MM.1S (cell line): ENCODE data around the gene ADAM23.

ENCODE experiments used
- DNase-seq: peaks from one replicate; pipeline ENCODE4 v3.0.0-alpha.2; 2015
- H2AFZ ChIP-seq: fragments of 300-600 bp; sonication (generic); 2 replicates; pipeline ENCODE4 v1.6.0; 2016; ENCODE audit warnings: antibody characterized with exemption, low read length
- H3F3A ChIP-seq: fragments of 300-600 bp; sonication (generic); 2 replicates; pipeline ENCODE4 v1.6.1; 2016; ENCODE audit warnings: mild to moderate bottlenecking, antibody characterized with exemption, low read length, moderate library complexity, mixed read lengths; ENCODE audit not compliant: insufficient read depth
- H3K27ac ChIP-seq: fragments of 300-600 bp; sonication (generic); 2 replicates; pipeline ENCODE4 v1.5.1; 2016; ENCODE audit warnings: mild to moderate bottlenecking, low read length
- H3K27me3 ChIP-seq: fragments of 300-600 bp; sonication (generic); replicated peaks from 2 replicates; pipeline ENCODE4 v1.6.0; 2016; ENCODE audit warnings: low read length; ENCODE audit not compliant: insufficient read depth
- H3K36me3 ChIP-seq: fragments of 300-600 bp; sonication (generic); replicated peaks from 2 replicates; pipeline ENCODE4 v1.6.1; 2016; ENCODE audit warnings: mild to moderate bottlenecking, low read length, mixed read lengths; ENCODE audit not compliant: insufficient read depth
- H3K4me1 ChIP-seq: fragments of 300-600 bp; sonication (generic); 2 replicates; pipeline ENCODE4 v1.6.1; 2016; ENCODE audit warnings: low read length, mixed read lengths
- H3K4me2 ChIP-seq: fragments of 300-600 bp; sonication (generic); 2 replicates; pipeline ENCODE4 v1.6.0; 2016; ENCODE audit warnings: low read depth, low read length
- H3K4me3 ChIP-seq: fragments of 300-600 bp; sonication (generic); 2 replicates; pipeline ENCODE4 v1.5.1; 2016; ENCODE audit warnings: low read length, mixed read lengths
- H3K79me2 ChIP-seq: fragments of 300-600 bp; sonication (generic); 2 replicates; pipeline ENCODE4 v1.6.1; 2016; ENCODE audit warnings: mixed run types, low read length, mixed read lengths
- H3K9ac ChIP-seq: fragments of 300-600 bp; sonication (generic); 2 replicates; pipeline ENCODE4 v1.6.1; 2016; ENCODE audit warnings: low read length, mixed read lengths
- H3K9me2 ChIP-seq: fragments of 300-600 bp; sonication (generic); replicated peaks from 2 replicates; pipeline ENCODE4 v1.6.1; 2016; ENCODE audit warnings: mild to moderate bottlenecking, low read length, mixed read lengths; ENCODE audit not compliant: insufficient read depth
- H3K9me3 ChIP-seq: fragments of 300-600 bp; sonication (generic); replicated peaks from 2 replicates; pipeline ENCODE4 v1.6.1; 2016; ENCODE audit warnings: mild to moderate bottlenecking, low read length, mixed read lengths; ENCODE audit not compliant: insufficient read depth
- H4K20me1 ChIP-seq: fragments of 300-600 bp; sonication (generic); 2 replicates; pipeline ENCODE4 v1.6.1; 2016; ENCODE audit warnings: mild to moderate bottlenecking, low read length, moderate library complexity, mixed read lengths; ENCODE audit not compliant: insufficient read depth
- CTCF ChIP-seq: fragments of 300-600 bp; sonication (generic); IDR thresholded peaks from 2 replicates; pipeline ENCODE4 v1.5.1; 2016; ENCODE audit warnings: antibody characterized with exemption, low read length, mixed read lengths
- EZH2 ChIP-seq: fragments of 300-600 bp; sonication (generic); optimal IDR thresholded peaks from 2 replicates; pipeline ENCODE3; 2017; ENCODE audit warnings: low read depth, mild to moderate bottlenecking, antibody characterized with exemption, low read length, mixed read lengths
- EZH2phosphoT487 ChIP-seq: fragments of 300-600 bp; sonication (generic); IDR thresholded peaks from 2 replicates; pipeline ENCODE4 v1.6.1; 2018; ENCODE audit warnings: antibody characterized with exemption, low read length

Gene ADAM23

GRCh38 chr2:206424134-206424533, 19.2 kb upstream of the ADAM23 start:
- H3K4me1 ChIP-seq = no peaks in the 10 kb centered on the region
- no peak overlapping the region for H3K9ac ChIP-seq
- H3K9me2 ChIP-seq = no peaks in the 10 kb centered on the region
- no peak overlapping the region for H2AFZ ChIP-seq
- no peak for DNase-seq
- no peaks in the 10 kb centered on the region for H3K79me2 ChIP-seq
- no peak overlapping the region for H3K27ac ChIP-seq
- no peaks in the 10 kb centered on the region for H3K27me3 ChIP-seq
- H4K20me1 ChIP-seq = no peaks in the 10 kb centered on the region
- no peaks in the 10 kb centered on the region for H3K36me3 ChIP-seq
- TF ChIP-seq CTCF = no peak
- H3K4me2 ChIP-seq = no peak overlapping the region
- H3K9me3 ChIP-seq = no peaks in the 10 kb centered on the region
- H3K4me3 ChIP-seq = no peak overlapping the region
- no peaks in the 10 kb centered on the region for H3F3A ChIP-seq

DNA sequence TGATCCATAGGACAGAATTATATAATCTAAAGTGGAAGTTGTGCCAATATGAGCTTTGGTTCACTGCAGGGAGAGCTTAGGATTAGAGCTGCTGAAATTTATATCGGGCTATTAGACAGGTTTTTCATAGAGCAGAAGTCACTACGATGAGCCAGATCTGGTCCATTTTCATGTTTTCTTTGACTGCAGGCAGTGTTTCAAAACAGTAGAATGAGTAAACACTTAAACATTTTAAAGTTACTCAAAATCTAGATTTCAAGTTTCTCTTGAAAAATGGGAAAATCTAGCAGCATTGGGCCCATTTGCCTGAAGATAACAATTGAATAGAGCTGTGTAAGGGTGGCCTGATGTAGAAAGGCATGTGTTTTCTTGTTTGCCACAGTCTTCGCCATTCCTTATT, 14.5 kb upstream of the ADAM23 start:
- Histone ChIP-seq H3K4me2 (no peak overlapping the region), H2AFZ (no peak overlapping the region), H3K9ac (no peak overlapping the region), H3F3A (no peaks in the 10 kb centered on the region), H3K27me3 (no peaks in the 10 kb centered on the region), H3K9me3 (no peaks in the 10 kb centered on the region), H3K36me3 (no peaks in the 10 kb centered on the region), H3K79me2 (no peaks in the 10 kb centered on the region), H3K9me2 (no peaks in the 10 kb centered on the region), H3K27ac (no peak overlapping the region), H4K20me1 (no peaks in the 10 kb centered on the region), H3K4me3 (no peak overlapping the region), H3K4me1 (no peaks in the 10 kb centered on the region)
- TF ChIP-seq EZH2phosphoT487 (no peak), CTCF (no peak), EZH2 (no peak)
- no peak for DNase-seq

DNA sequence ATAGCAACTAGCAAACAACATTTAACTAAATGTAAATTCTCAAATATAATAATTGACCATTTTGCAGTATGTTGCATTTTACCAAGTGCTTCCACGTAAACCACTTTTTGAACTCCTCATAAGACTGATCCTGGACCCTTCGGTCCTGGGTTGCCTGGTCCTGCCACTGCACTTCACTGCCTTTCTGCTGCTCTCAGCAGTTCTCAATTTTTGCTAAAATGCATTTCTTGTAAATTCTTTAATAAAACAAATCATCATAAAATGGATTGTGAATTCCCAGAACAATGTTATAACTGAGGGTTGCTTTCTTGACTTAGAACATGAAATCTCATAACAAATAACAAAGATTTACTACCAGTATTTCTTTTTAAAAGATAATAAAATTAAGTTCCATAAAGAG, 12.9 kb upstream of the ADAM23 start:
- Histone ChIP-seq H3K4me2 (no peak overlapping the region), H3K27ac (no peak overlapping the region), H3K4me1 (no peaks in the 10 kb centered on the region), H3K36me3 (no peaks in the 10 kb centered on the region), H3K9me2 (no peaks in the 10 kb centered on the region), H4K20me1 (no peaks in the 10 kb centered on the region), H3K27me3 (no peaks in the 10 kb centered on the region), H3K79me2 (no peaks in the 10 kb centered on the region), H3K4me3 (no peak overlapping the region), H2AFZ (no peak overlapping the region), H3F3A (no peaks in the 10 kb centered on the region), H3K9ac (no peak overlapping the region), H3K9me3 (no peaks in the 10 kb centered on the region)
- no peak for DNase-seq
- TF ChIP-seq EZH2 = no peak
- TF ChIP-seq EZH2phosphoT487 = no peak
- no peak for TF ChIP-seq CTCF

DNA sequence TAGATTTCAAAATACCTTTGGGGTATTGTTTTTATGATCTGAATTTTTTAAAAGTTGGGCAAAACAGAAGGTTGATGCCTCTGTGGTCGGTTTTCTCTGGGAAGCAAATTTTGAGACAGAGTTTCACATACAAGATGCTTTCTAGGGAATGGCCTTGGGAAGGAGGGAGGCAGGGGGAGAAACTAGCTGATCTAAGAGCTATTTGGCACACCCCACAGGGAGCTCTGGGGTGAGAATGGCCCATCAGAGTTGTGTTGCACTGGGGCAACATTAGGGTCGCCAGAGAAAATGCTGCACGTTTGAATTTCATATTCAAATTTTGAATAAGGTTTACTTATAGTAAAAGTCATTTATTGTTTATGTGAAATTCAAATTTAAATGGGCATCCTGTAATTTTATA, 11.9 kb upstream of the ADAM23 start:
- H3K9me3 ChIP-seq = no peaks in the 10 kb centered on the region
- no peaks in the 10 kb centered on the region for H4K20me1 ChIP-seq
- H3F3A ChIP-seq = no peaks in the 10 kb centered on the region
- H3K9ac ChIP-seq = no peak overlapping the region
- no peaks in the 10 kb centered on the region for H3K9me2 ChIP-seq
- H3K4me2 ChIP-seq = no peak overlapping the region
- H3K4me3 ChIP-seq = no peak overlapping the region
- H3K36me3 ChIP-seq = no peaks in the 10 kb centered on the region
- DNase-seq = no peak
- H3K79me2 ChIP-seq = no peaks in the 10 kb centered on the region
- H3K4me1 ChIP-seq = no peaks in the 10 kb centered on the region
- no peaks in the 10 kb centered on the region for H3K27me3 ChIP-seq
- no peak overlapping the region for H3K27ac ChIP-seq
- no peak for TF ChIP-seq EZH2phosphoT487
- no peak for TF ChIP-seq EZH2
- TF ChIP-seq CTCF = no peak
- no peak overlapping the region for H2AFZ ChIP-seq
